Calu3 (cell line): ENCODE measurements around the gene FAM228B. TPM values are rescaled to one million over a fixed set of nuclear protein-coding genes. Genes with fewer than 3 reads are reported as not detected.

Source experiments
- BruUV-seq: library from RNA; stranded (reverse); fragments of 400-500 nt; replicated peaks from 2 replicates; lab custom pipeline; 2021; lab: Mats Ljungman, UMichigan
- CTCF ChIA-PET: fragments of 300-600 bp; sonication (Branson Sonifier 250); formaldehyde crosslinking; loops from one replicate; lab custom pipeline; 2022; ENCODE audit warnings: antibody characterized with exemption; lab: Charles Lee
- DNase-seq: peaks from one replicate; pipeline ENCODE4 v3.0.0; 2022
- H3K27ac Mint-ChIP-seq: one replicate; pipeline ENCODE4 v1.8.0; 2022; ENCODE audit warnings: mixed read lengths; ENCODE audit not compliant: unreplicated experiment
- H3K27me3 Mint-ChIP-seq: one replicate; pipeline ENCODE4 v1.8.0; 2022; ENCODE audit warnings: mixed read lengths; ENCODE audit not compliant: unreplicated experiment
- H3K36me3 Mint-ChIP-seq: one replicate; pipeline ENCODE4 v1.8.0; 2022; ENCODE audit warnings: mild to moderate bottlenecking, moderate library complexity, mixed read lengths; ENCODE audit not compliant: insufficient read depth, unreplicated experiment
- H3K4me1 Mint-ChIP-seq: one replicate; pipeline ENCODE4 v1.8.0; 2022; ENCODE audit warnings: mild to moderate bottlenecking, low read depth, mixed read lengths; ENCODE audit not compliant: unreplicated experiment
- H3K4me3 Mint-ChIP-seq: one replicate; pipeline ENCODE4 v1.8.0; 2022; ENCODE audit warnings: mild to moderate bottlenecking, low read depth, moderate library complexity, mixed read lengths; ENCODE audit not compliant: unreplicated experiment
- H3K9me3 Mint-ChIP-seq: one replicate; pipeline ENCODE4 v1.8.0; 2022; ENCODE audit warnings: low read depth, mixed read lengths; ENCODE audit not compliant: unreplicated experiment
- CTCF ChIP-seq: fragments of 200-600 bp; IDR thresholded peaks from one replicate; pipeline ENCODE4 v1.8.0; 2022; ENCODE audit warnings: antibody characterized with exemption; ENCODE audit not compliant: unreplicated experiment
- intact Hi-C: fragments of 100-400 bp; cut with micrococcal nuclease; formaldehyde crosslinking; loops from one replicate; pipeline ENCODE4 v1.10.0; 2022; ENCODE audit not compliant: unreplicated experiment
- total RNA-seq: library from RNA; stranded (reverse); gene quantifications from 2 replicates; pipeline ENCODE4 v1.2.3, GENCODE V29; 2022

FAM228B gene
- total RNA-seq, 1 experiment from 2014 or later: 8.3 TPM

GRCh38 chr2:24075915-24076848 lies 47.1 kb upstream of the FAM228B start, which contains the start of gene SF3B6:
TSS of gene SF3B6 (minus strand) at chr2:24076326. CDS start at chr2:24076229, 97 bp downstream.
- TF ChIP-seq CTCF: no peak
- Mint-ChIP-seq H3K4me1 (peaks cover 15% of the 10 kb centered on the region), H3K9me3 (no peaks in the 10 kb centered on the region), H3K36me3 (peaks cover 40% of the 10 kb centered on the region), H3K4me3 (peak within 1 kb of the TSS; percentile 79), H3K27me3 (no peaks in the 10 kb centered on the region), H3K27ac (peak within 1 kb of the TSS; percentile 80)
- CTCF ChIA-PET: interaction anchor here (0.6 to 1.7 kb wide), 13 partner anchors 9 to 717 kb away, joined by 3 to 8 read pairs (median 5); partner anchors contain the start of genes ATAD2B, CENPO, PTRHD1 and TP53I3
- DNase-seq: peak; percentile 100
- intact Hi-C loops: loop anchor here (2.0 to 5.0 kb wide), 3 partner anchors 29 to 149 kb away; partner anchors contain the start of genes ATAD2B and WDCP
- BruUV-seq: TSS peak; percentile 70

GRCh38 chr2:24076849-24077534 lies 46.3 kb upstream of the FAM228B start:
- peaks cover 41% of the 10 kb centered on the region for H3K36me3 Mint-ChIP-seq
- peak overlapping the region; percentile 79 for H3K4me3 Mint-ChIP-seq
- intact Hi-C loops: loop anchor here (2.0 to 5.0 kb wide), 3 partner anchors 30 to 150 kb away; partner anchors contain the start of genes ATAD2B and WDCP
- no peaks in the 10 kb centered on the region for H3K9me3 Mint-ChIP-seq
- DNase-seq: no peak
- H3K27me3 Mint-ChIP-seq: no peaks in the 10 kb centered on the region
- TF ChIP-seq CTCF: no peak
- CTCF ChIA-PET: interaction anchor here (0.6 to 1.7 kb wide), 13 partner anchors 8 to 716 kb away, joined by 3 to 8 read pairs (median 5); partner anchors contain the start of genes ATAD2B, CENPO, PTRHD1 and TP53I3
- BruUV-seq: no TSS peak
- peaks cover 15% of the 10 kb centered on the region for H3K4me1 Mint-ChIP-seq
- H3K27ac Mint-ChIP-seq: peak overlapping the region; percentile 80

GRCh38 chr2:24077535-24077877 lies 45.8 kb upstream of the FAM228B start:
- no peaks in the 10 kb centered on the region for H3K9me3 Mint-ChIP-seq
- peak overlapping the region; percentile 80 for H3K27ac Mint-ChIP-seq
- H3K4me1 Mint-ChIP-seq: peaks cover 15% of the 10 kb centered on the region
- TF ChIP-seq CTCF: no peak
- no peaks in the 10 kb centered on the region for H3K27me3 Mint-ChIP-seq
- CTCF ChIA-PET: interaction anchor here (1.1 kb wide), 1 partner anchor 150 kb away, joined by 6 read pairs; the partner anchor contains the start of gene ATAD2B
- peaks cover 47% of the 10 kb centered on the region for H3K36me3 Mint-ChIP-seq
- intact Hi-C loops: loop anchor here (2.0 to 5.0 kb wide), 3 partner anchors 31 to 150 kb away; partner anchors contain the start of genes ATAD2B and WDCP
- TSS peak; percentile 61 for BruUV-seq
- peak overlapping the region; percentile 79 for H3K4me3 Mint-ChIP-seq
- no peak for DNase-seq

GRCh38 chr2:24077879-24078278 lies 45.4 kb upstream of the FAM228B start:
- BruUV-seq: no TSS peak
- Mint-ChIP-seq H3K36me3 (peaks cover 50% of the 10 kb centered on the region), H3K27me3 (no peaks in the 10 kb centered on the region), H3K9me3 (no peaks in the 10 kb centered on the region), H3K4me3 (peak overlapping the region; percentile 79), H3K27ac (peak overlapping the region; percentile 80), H3K4me1 (peaks cover 15% of the 10 kb centered on the region)
- CTCF ChIA-PET: no interaction called here
- no peak for TF ChIP-seq CTCF
- intact Hi-C loops: loop anchor here (2.0 to 5.0 kb wide), 3 partner anchors 31 to 151 kb away; partner anchors contain the start of genes ATAD2B and WDCP
- DNase-seq: no peak
